Renal pelvis (tissue), 12 donors: Measurements from ENCODE around the gene SEMA4A. TPM values are rescaled to one million over a fixed set of nuclear protein-coding genes. Genes with fewer than 3 reads are reported as not detected.
A peak's percentile ranks its signal among the peaks of the same experiment; 100 is the strongest.
"Not testable (repeated sequence)": the region's sequence is repeated elsewhere in the genome, so short reads cannot be mapped to it uniquely, and the experiment has no call there.

Experiments used
- DNase-seq: peaks from one replicate; pipeline ENCODE4 v3.0.0-alpha.2; 2013
- long read RNA-seq, 16 experiments: transcript quantifications; one replicate each; lab custom pipeline, GENCODE V29; 2026
- polyA plus RNA-seq, 3 donors: library from polyadenylated mRNA; unstranded; fragments of 120-200 nt; gene quantifications; one replicate each; pipeline ENCODE4 v1.2.1, GENCODE V29; 2013; ENCODE audit not compliant: insufficient read length in 3 of 3

SEMA4A gene
- polyA plus RNA-seq = 10 to 100 TPM; 21.2 to 27.5 (median 21.3) TPM
- long read RNA-seq, donor 1, partial matches to known transcripts = 0 of 2 reads
- long read RNA-seq, donor 1, other reads (novel, unspliced or antisense) = 0 of 2 reads
- long read RNA-seq, donor 2, partial matches to known transcripts = 0 of 4 reads
- long read RNA-seq, donor 2, other reads (novel, unspliced or antisense) = 0 of 4 reads
- long read RNA-seq, donor 3 = 0 reads
- long read RNA-seq, donor 4, partial matches to known transcripts = 0 of 3 reads
- long read RNA-seq, donor 4, other reads (novel, unspliced or antisense) = 0 of 3 reads
- long read RNA-seq, donor 5, partial matches to known transcripts = 6 of 7 reads
- long read RNA-seq, donor 5, other reads (novel, unspliced or antisense) = 0 of 7 reads
- long read RNA-seq, donor 6, partial matches to known transcripts = 9 of 11 reads
- long read RNA-seq, donor 6, other reads (novel, unspliced or antisense) = 0 of 11 reads
- long read RNA-seq, donor 7, partial matches to known transcripts = 0 of 4 reads
- long read RNA-seq, donor 7, other reads (novel, unspliced or antisense) = 0 of 4 reads
- long read RNA-seq, donor 8 = 0 reads
- long read RNA-seq, donor 9 = 0 reads
- long read RNA-seq, donor 10, partial matches to known transcripts = 8 of 9 reads
- long read RNA-seq, donor 10, other reads (novel, unspliced or antisense) = 0 of 9 reads
- long read RNA-seq, donor 11 = 0 reads
- long read RNA-seq, donor 12, partial matches to known transcripts = 0 of 2 reads
- long read RNA-seq, donor 12, other reads (novel, unspliced or antisense) = 0 of 2 reads
- long read RNA-seq, donor 13, partial matches to known transcripts = 0 of 2 reads
- long read RNA-seq, donor 13, other reads (novel, unspliced or antisense) = 0 of 2 reads
- long read RNA-seq, donor 14 = 0 reads
- long read RNA-seq, donor 15, partial matches to known transcripts = 0 of 1 reads
- long read RNA-seq, donor 15, other reads (novel, unspliced or antisense) = 0 of 1 reads
- long read RNA-seq, donor 16, partial matches to known transcripts = 48 of 55 reads
- long read RNA-seq, donor 16, other reads (novel, unspliced or antisense) = 5 of 55 reads

GRCh38 chr1:156153362-156153761, at the start of gene SEMA4A:
Gene SEMA4A, plus strand, starts transcription at chr1:156153585. Its CDS starts 994 bp downstream, at chr1:156154579.
- no peak for DNase-seq

GRCh38 chr1:156104065-156104810, 49.1 kb upstream of the SEMA4A start:
- peak; percentile 84 for DNase-seq

- DNase-seq = no peak
Measured at GRCh38 chr1:156104861-156105832, 48.2 kb upstream of the SEMA4A start.

GRCh38 chr1:156106624-156107488, 46.5 kb upstream of the SEMA4A start:
- no peak for DNase-seq

GRCh38 chr1:156108057-156108456, 45.3 kb upstream of the SEMA4A start:
- DNase-seq = no peak

GRCh38 chr1:156108664-156109241, 44.6 kb upstream of the SEMA4A start:
- DNase-seq = no peak

GRCh38 chr1:156110252-156110651, 43.1 kb upstream of the SEMA4A start:
- no peak for DNase-seq

GRCh38 chr1:156111355-156111962, 41.9 kb upstream of the SEMA4A start:
- no peak for DNase-seq

- no peak for DNase-seq
Measured at GRCh38 chr1:156112276-156113137, 40.9 kb upstream of the SEMA4A start.

GRCh38 chr1:156113282-156113950, 40.0 kb upstream of the SEMA4A start:
- no peak for DNase-seq

GRCh38 chr1:156114101-156114918, 39.1 kb upstream of the SEMA4A start, which contains the start of gene LMNA:
Gene LMNA, plus strand, starts transcription at chr1:156114711. Its CDS starts 208 bp downstream, at chr1:156114919.
- DNase-seq = no peak

GRCh38 chr1:156114919-156115513, 38.4 kb upstream of the SEMA4A start:
- DNase-seq = no peak

- peak; percentile 83 for DNase-seq
Measured at GRCh38 chr1:156115514-156116374, 37.6 kb upstream of the SEMA4A start.

- DNase-seq = not testable (repeated sequence)
Measured at GRCh38 chr1:156116731-156117130, 36.7 kb upstream of the SEMA4A start.
